Skin epidermis (tissue), 12 donors: ENCODE results near the gene SLC25A36.
"Not testable (repeated sequence)": the region's sequence is repeated elsewhere in the genome, so short reads cannot be mapped to it uniquely, and the experiment has no call there.

ENCODE experiments used
- H3K27ac ChIP-seq, 21 experiments: fragments of 200-600 bp; sonication (generic) in 11 of 21; one replicate each; pipeline ENCODE4 v1.5.0; 2020; ENCODE audit warnings: mild to moderate bottlenecking in 3 of 21, inconsistent platforms in 2 of 21, moderate library complexity in 2 of 21
- H3K4me3 ChIP-seq, 7 experiments: fragments of 200-600 bp; sonication (generic) in 2 of 7; one replicate each; pipeline ENCODE4 v1.5.0; 2020; ENCODE audit warnings: inconsistent platforms in 2 of 7, mild to moderate bottlenecking in 2 of 7, moderate library complexity in 1 of 7

The SLC25A36 gene

DNA sequence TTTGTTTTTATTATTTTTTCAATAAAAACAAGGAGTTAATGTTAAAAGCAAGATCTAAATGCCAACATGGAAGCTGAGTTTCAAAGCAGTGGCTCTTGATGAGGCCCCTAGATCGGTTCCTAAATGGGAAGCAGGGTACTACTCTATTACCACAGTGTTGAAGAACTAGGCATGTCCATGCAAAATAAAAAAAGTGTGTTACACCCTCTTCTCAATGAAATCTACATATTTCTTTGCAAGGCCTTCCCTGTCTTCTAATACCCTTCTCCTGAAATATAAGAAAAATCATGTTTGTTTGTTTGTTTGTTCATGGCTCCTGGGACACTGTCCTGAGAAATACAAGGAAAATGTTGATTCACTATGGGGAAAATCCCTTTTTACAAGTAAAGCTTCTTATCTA is 12.2 kb upstream of the SLC25A36 start:
- no peak overlapping the region for H3K4me3 ChIP-seq
- H3K27ac ChIP-seq, result no peak overlapping the region

DNA sequence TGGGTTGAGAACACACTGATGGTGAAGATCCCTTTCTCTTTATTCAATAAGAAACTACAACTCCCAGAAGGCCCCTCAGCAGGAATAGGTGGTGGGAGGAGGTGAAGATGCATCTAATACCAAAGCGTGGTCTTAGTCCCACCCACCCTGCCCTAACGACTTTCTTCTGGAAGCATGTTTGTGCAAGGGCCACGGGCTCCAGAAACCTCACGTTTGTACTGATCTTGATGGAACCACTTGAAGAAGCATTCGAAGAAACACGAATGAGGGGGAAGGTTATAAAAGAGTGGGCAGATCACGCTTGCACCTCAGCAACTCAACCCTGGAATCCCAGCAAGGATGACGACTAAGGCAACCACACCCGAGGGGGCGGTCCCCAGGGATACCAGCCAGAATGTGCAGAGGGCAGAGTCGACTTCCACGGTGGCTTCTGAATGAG is 10.6 kb upstream of the SLC25A36 start:
- Histone ChIP-seq H3K27ac (no peak overlapping the region), H3K4me3 (no peak overlapping the region)

DNA sequence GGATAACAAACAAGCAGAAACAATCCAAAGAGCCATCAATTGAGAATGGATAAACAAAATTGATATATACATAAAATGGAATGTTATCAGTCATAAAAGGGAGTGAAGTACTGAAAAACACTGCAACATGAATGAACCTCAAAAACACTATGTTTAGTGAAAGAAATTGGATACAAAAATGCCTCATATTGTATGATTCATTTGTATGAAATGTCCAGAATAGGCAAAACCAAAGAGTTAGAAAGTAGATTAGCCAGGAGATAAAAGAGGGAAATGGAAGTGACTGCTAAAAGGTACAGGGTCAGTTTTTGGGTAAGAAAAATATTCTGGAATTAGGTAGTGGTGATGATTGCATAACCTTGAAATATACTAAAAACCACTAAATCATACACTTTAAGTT is 9.8 kb upstream of the SLC25A36 start:
- Histone ChIP-seq H3K4me3 (no peak overlapping the region), H3K27ac (no peak overlapping the region)

DNA sequence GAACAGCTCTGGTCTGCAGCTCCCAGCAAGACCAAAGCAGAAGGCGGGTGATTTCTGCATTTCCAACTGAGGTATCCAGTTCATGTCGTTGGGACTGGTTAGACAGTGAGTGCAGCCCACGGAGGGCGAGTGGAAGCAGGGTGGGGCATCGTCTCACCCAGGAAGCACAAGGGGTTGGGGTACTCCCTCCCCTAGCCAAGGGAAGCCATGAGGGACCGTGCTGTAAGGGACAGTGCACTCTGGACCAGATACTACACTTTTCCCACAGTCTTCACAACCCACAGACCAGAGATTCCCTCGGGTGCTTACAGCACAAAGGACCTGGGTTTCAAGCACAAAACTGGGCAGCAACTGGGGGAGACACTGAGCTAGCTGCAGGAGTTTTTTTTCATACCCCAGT is 8.5 kb upstream of the SLC25A36 start:
- Histone ChIP-seq H3K4me3 (no peak overlapping the region), H3K27ac (no peak overlapping the region)

GRCh38 chr3:140933552-140933951 is 8.1 kb upstream of the SLC25A36 start:
- no peak overlapping the region for H3K27ac ChIP-seq
- H3K4me3 ChIP-seq, result no peak overlapping the region

DNA sequence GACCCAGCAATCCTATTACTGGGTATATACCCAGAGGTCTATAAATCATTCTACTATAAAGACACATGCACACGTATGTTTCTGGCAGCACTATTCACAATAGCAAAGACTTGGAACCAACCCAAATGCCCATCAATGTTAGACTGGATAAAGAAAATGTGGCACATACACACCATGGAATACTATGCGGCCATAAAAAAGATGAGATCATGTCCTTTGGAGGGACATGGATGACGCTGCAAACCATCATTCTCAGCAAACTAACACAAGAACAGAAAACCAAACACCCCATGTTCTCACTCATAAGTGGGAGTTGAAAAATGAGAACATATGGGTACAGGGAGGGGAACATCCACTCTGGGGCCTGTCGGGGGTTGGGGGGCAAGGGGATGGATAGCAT is 2.3 kb upstream of the SLC25A36 start:
- not testable (repeated sequence) for H3K27ac ChIP-seq

GRCh38 chr3:140941090-140941433 is 574 bp upstream of the SLC25A36 start:
- Histone ChIP-seq H3K4me3 (peak overlapping the region; percentile 80 to 96 (median 89)), H3K27ac (peak overlapping the region in 16 of 21 experiments; percentile 51 to 98 (median 94))

More for the DNA sequence above, 2.3 kb upstream of the SLC25A36 start:
- H3K4me3 ChIP-seq, result not testable (repeated sequence)

DNA sequence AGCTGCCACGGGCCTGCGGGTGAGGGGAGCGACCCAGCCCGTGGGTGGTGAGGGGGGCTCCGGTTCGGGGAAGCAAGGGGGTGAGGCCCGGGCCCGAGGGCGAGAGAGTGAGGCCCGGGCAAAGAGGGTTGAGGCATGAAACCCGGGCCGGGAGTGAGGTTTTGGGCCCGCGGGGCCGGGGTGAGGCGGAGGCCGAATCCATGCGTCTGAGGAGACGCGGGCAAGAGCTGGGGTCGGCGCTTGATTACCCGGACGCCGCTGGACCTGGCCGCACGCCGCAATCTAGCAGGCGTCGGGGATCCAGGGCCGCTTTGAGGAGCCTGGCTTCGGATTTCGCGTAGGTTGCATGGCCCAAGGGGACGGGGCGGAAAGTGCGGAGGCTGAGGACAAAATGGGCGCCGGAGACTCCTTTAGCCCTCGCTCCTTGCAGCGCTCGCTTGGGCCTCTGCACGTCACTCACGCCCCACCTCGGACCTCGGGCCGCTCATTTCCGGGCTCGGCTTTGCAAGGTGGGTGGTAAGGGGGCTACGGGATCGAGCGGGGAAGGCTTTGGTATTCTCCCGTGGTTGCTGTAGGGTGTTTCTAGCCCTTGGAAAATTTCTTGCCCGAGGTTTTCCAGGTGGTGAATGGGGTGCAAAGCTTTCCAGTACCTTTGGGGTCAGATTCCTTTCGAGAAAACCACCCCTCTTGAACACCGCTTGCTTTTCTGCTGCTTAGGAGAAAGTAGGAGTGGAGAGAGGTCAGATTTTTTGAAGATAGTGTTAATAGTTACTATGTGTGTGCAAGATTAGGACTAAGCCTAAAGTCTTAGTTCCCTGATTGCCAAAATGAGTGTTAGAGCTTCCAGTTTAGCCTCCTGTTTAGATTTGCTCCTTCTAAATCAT is 827 bp downstream of the SLC25A36 start:
- Histone ChIP-seq H3K27ac (peak overlapping the region; percentile 84 to 98 (median 92)), H3K4me3 (peak overlapping the region; percentile 80 to 96 (median 89))

DNA sequence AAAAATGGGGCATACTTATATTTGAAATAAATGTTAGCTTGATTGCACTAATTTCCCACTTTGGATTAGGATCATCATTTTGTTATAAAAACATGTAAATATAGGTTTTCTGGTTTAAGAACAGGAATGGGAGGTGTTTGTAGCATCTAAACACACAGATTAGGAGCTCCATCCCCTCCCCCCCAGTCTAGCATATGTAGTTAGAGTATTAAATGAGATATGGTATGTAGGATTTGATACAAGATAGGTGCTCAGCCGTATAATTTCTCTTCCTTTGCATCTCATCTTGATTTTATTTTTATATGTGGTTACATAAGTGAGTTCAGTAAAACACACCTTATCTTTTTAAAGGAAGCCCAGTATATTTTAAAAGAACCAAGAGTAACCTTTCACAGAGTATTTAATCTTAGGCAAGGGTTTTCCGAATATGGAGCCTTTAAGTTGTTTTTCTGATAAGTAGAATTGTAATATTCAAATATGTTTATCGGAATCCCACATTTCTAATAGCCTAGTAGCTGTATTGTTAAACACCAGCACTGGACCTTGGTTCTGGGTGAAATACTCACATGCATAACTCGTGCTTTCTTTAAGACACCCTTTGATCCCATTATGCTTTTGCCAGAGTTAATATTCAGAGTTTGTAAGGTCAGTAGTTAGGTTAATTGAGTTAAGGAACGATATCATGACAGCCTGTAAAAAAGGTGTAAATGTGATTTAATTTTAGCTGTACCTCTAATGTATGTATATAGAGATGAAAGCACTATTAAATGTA is 2.3 kb downstream of the SLC25A36 start:
- Histone ChIP-seq H3K4me3 (no peak overlapping the region), H3K27ac (peak overlapping the region in 1 of 21 experiments; percentile 43)

- Histone ChIP-seq H3K4me3 (no peak overlapping the region), H3K27ac (no peak overlapping the region)
Observed at GRCh38 chr3:140948460-140949249, 7.0 kb downstream of the SLC25A36 start.

DNA sequence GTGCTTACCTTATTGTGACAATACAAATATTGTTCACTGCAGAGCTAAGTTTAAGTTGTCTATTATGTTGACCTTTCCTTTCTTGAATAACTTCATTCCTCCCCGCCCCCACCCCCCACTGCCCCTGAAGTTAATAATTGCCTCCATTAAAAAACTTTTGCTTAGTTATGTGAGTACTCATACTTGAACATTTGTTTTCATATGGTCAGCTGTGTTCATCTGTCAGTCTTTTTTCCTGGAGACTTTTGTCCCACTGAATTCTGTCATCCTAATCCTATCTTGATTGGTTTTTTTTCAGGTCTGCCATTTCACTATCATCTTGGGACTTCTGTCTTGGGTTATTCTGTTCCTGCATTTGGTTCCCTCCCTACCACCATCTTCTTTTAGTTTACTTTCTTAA is 8.5 kb downstream of the SLC25A36 start:
- H3K4me3 ChIP-seq, result no peak overlapping the region
- no peak overlapping the region for H3K27ac ChIP-seq

DNA sequence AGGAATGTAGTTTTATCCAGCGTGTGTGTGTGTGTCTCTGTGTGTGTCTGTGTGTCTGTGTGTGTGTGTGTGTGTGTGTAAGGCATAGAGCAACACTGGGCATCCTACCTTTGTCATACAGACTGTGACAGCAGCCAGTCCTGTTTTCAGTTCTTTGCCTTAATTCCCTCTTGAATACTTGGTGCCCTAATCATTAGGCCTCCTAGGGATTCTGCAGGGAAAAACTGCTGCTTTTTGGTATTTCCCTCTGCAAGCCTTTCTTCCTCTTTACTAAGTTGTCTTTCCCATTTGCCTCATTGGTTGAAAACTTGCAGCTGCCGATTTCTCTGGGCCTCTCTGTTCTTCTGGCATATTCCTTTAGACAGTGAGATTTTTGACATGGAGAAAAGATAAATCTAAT is 9.2 kb downstream of the SLC25A36 start:
- Histone ChIP-seq H3K27ac (no peak overlapping the region), H3K4me3 (no peak overlapping the region)

GRCh38 chr3:140951750-140952149 is 10.1 kb downstream of the SLC25A36 start:
- not testable (repeated sequence) for H3K27ac ChIP-seq, H3K4me3 ChIP-seq

DNA sequence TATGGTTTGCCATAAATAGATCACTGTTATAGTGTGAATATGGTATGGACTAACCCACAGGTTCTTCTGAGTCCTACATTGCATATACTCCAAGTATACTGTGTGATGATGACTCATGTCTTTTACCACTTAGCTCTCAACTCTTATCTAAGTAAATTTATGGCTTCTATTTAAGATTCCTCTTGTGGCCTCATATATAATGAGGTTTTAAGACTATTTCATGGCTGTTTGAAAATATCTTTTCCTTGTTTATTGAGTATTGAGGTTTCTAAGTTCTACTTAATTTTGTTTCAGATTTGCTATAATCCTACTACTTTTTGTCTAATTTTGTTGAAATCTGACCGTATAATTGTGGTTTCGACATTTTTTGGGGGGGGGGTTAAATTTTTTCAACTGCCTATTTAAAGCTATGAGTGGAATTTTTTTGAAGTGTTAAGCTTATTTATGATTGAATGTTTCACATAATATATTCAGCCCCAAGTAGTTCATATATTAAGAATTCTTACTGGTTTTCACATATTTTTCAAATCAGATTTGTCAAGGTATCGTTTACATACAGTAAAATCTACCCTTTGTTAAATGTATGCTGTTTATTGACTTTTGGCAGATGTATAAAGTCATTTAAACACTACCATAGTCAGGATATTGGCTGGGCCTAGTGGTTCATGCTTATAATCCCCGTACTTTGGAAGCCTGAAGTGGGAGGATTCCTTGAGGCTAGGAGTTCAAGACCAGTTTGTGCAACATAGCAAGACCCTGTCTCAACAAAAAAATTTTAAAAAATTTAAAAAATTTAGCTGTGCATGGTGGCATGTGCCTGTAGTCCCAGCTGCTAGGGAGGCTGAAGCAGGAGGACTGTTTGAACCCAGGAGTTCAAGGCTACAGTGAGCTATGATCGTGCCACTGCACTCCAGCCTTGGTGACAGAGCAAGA is 11.7 kb downstream of the SLC25A36 start:
- no peak overlapping the region for H3K27ac ChIP-seq

GRCh38 chr3:140954576-140954975 is 12.9 kb downstream of the SLC25A36 start:
- Histone ChIP-seq H3K4me3 (no peak overlapping the region), H3K27ac (no peak overlapping the region)

More for the DNA sequence above, 11.7 kb downstream of the SLC25A36 start:
- H3K4me3 ChIP-seq, result no peak overlapping the region

DNA sequence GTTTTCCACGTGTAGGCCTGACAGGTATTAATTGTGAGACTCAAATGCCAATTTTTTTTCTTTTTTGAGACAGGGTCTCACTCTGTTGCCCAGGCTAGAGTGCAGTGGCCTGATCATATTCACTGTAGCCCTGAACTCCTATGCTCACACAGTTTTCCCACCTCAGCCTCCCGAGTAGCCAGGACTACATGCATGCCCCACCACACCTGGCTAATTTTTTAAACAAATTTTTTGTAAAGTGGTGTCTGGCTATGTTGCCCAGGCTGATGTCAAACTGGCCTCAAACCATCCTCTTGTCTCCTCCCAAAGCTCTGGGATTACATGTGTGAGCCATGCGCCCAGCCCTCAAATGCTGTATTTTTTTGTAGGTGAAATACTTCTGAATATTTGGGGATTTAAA is 14.0 kb downstream of the SLC25A36 start:
- Histone ChIP-seq H3K27ac (no peak overlapping the region), H3K4me3 (no peak overlapping the region)

GRCh38 chr3:140956058-140956835 is 14.6 kb downstream of the SLC25A36 start:
- Histone ChIP-seq H3K27ac (no peak overlapping the region), H3K4me3 (no peak overlapping the region)

DNA sequence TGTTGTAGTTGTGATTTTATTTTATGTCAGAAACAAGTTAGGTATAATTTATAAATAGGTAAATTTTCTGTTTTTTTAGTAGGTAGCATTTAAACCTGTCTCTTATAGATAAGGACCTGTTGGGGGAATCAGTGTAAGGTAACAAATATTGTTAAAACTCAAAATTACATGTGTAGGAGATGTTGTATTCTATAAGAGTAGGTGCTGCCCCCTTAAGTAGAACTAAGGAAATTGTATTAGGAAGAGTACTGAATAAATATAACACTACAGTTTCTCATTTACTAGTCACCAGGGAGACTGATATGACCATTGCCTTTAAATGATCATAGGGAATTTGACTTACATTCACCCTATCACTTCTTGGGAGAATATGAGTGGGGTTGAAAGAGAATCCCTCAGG is 31.2 kb downstream of the SLC25A36 start:
- H3K27ac ChIP-seq, result no peak overlapping the region

More for the DNA sequence above, 31.2 kb downstream of the SLC25A36 start:
- H3K4me3 ChIP-seq, result no peak overlapping the region
